GM19452 (cell line): ENCODE data around the gene PSMG3.

Source experiments
- ATAC-seq: cut with Tn5 transposase; IDR thresholded peaks from one replicate; pipeline ENCODE4 v1.9.1; 2021; ENCODE audit not compliant: unreplicated experiment

PSMG3 gene

GRCh38 chr7:1546909-1547776 is 22.7 kb downstream of the PSMG3 start:
- no peak for ATAC-seq

GRCh38 chr7:1546274-1546908 is 23.4 kb downstream of the PSMG3 start:
- no peak for ATAC-seq

GRCh38 chr7:1545417-1546246 is 24.2 kb downstream of the PSMG3 start:
- ATAC-seq = no peak

GRCh38 chr7:1544896-1545416 is 24.9 kb downstream of the PSMG3 start:
- no peak for ATAC-seq

- no peak for ATAC-seq
These were observed 25.5 kb downstream of the PSMG3 start for GRCh38 chr7:1544178-1544895.

GRCh38 chr7:1543826-1544177 is 26.0 kb downstream of the PSMG3 start:
- no peak for ATAC-seq

- ATAC-seq = no peak
These were observed 26.7 kb downstream of the PSMG3 start for GRCh38 chr7:1542841-1543747.

GRCh38 chr7:1542329-1542728 is 27.5 kb downstream of the PSMG3 start:
- no peak for ATAC-seq

GRCh38 chr7:1541431-1542162 is 28.2 kb downstream of the PSMG3 start:
- ATAC-seq = no peak

GRCh38 chr7:1540776-1541271 is 29.0 kb downstream of the PSMG3 start:
- no peak for ATAC-seq

GRCh38 chr7:1539882-1540775 is 29.7 kb downstream of the PSMG3 start:
- ATAC-seq = no peak

- ATAC-seq = no peak
These were observed 30.5 kb downstream of the PSMG3 start for GRCh38 chr7:1539181-1539881.

- no peak for ATAC-seq
These were observed 31.2 kb downstream of the PSMG3 start for GRCh38 chr7:1538544-1539180.

- ATAC-seq = no peak
These were observed 32.1 kb downstream of the PSMG3 start for GRCh38 chr7:1537535-1538412.

- no peak for ATAC-seq
These were observed 32.9 kb downstream of the PSMG3 start for GRCh38 chr7:1536743-1537534.
